CD14-positive monocyte (primary cell): Measurements from ENCODE around the gene SMYD3. TPM values are rescaled to one million over a fixed set of nuclear protein-coding genes. Genes with fewer than 3 reads are reported as not detected.
"Not testable (repeated sequence)": the region's sequence is repeated elsewhere in the genome, so short reads cannot be mapped to it uniquely, and the experiment has no call there.

Experiments
- DNase-seq, 3 donors: peaks; one replicate each; pipeline ENCODE4 v3.0.0-alpha.2; 2011 to 2022
- H2AFZ ChIP-seq: 2 replicates; pipeline ENCODE4 v1.6.0; 2012; ENCODE audit warnings: mild to moderate bottlenecking, low read depth, low read length, inconsistent platforms; ENCODE audit not compliant: insufficient read depth, poor library complexity, severe bottlenecking
- H3K27ac ChIP-seq, 2 donors: 1 replicate in 1 of 2; 2 replicates in 1 of 2; pipeline ENCODE4 v1.5.1; 2012 to 2013; ENCODE audit warnings: low read length in 2 of 2, control low read depth in 1 of 2, inconsistent platforms in 1 of 2, low read depth in 1 of 2, mild to moderate bottlenecking in 1 of 2
- H3K27me3 ChIP-seq, 2 donors: one replicate each; pipeline versions ENCODE4 v1.6.0 to v1.6.1; 2011 to 2013; ENCODE audit warnings: low read length in 2 of 2; ENCODE audit not compliant: control insufficient read depth in 2 of 2, insufficient read depth in 2 of 2
- H3K36me3 ChIP-seq, 2 donors: replicated peaks in 1 of 2; 1 replicate in 1 of 2; 2 replicates in 1 of 2; pipeline versions ENCODE4 v1.5.1 to v1.6.1; 2012 to 2013; ENCODE audit warnings: low read length in 2 of 2, control low read depth in 1 of 2, inconsistent platforms in 1 of 2, mild to moderate bottlenecking in 1 of 2; ENCODE audit not compliant: insufficient read depth in 2 of 2, control insufficient read depth in 1 of 2
- H3K4me1 ChIP-seq, 2 donors: 1 replicate in 1 of 2; 2 replicates in 1 of 2; pipeline versions ENCODE4 v1.5.1 to v1.6.1; 2012 to 2013; ENCODE audit warnings: low read length in 2 of 2, control low read depth in 1 of 2, inconsistent platforms in 1 of 2, mild to moderate bottlenecking in 1 of 2, moderate library complexity in 1 of 2; ENCODE audit not compliant: insufficient read depth in 2 of 2, control insufficient read depth in 1 of 2
- H3K4me2 ChIP-seq: replicated peaks from 2 replicates; pipeline ENCODE3; 2012; ENCODE audit warnings: low read length, moderate library complexity, mild to moderate bottlenecking; ENCODE audit not compliant: poor library complexity, severe bottlenecking; ENCODE audit errors: extremely low read depth
- H3K4me3 ChIP-seq, 3 experiments: fragments of 200-600 bp in 1 of 3; sonication (generic) in 1 of 3; replicated peaks in 1 of 3; 1 replicate in 2 of 3; 2 replicates in 1 of 3; pipeline ENCODE4 v1.5.1; 2011 to 2013; ENCODE audit warnings: low read length in 3 of 3, mild to moderate bottlenecking in 3 of 3, control low read depth in 2 of 3, low read depth in 2 of 3, inconsistent platforms in 1 of 3, moderate library complexity in 1 of 3
- H3K79me2 ChIP-seq: 2 replicates; pipeline ENCODE4 v1.6.0; 2012; ENCODE audit warnings: mild to moderate bottlenecking, control low read depth, inconsistent platforms, low read length, moderate library complexity; ENCODE audit not compliant: insufficient read depth
- H3K9ac ChIP-seq: 2 replicates; pipeline ENCODE4 v1.6.0; 2017; ENCODE audit warnings: low read length, mild to moderate bottlenecking; ENCODE audit not compliant: insufficient read depth, poor library complexity, severe bottlenecking
- H3K9me3 ChIP-seq, 2 donors: replicated peaks in 1 of 2; 1 replicate in 1 of 2; 2 replicates in 1 of 2; pipeline versions ENCODE4 v1.5.1 to v1.6.1; 2012 to 2013; ENCODE audit warnings: low read length in 2 of 2, control low read depth in 1 of 2; ENCODE audit not compliant: control insufficient read depth in 1 of 2, insufficient read depth in 1 of 2
- H4K20me1 ChIP-seq: 2 replicates; pipeline ENCODE4 v1.6.0; 2012; ENCODE audit warnings: mild to moderate bottlenecking, low read length, control low read depth, moderate library complexity; ENCODE audit not compliant: insufficient read depth
- H3K27ac Mint-ChIP-seq, 7 donors: one replicate each; pipeline ENCODE4 v1.8.0; 2020; ENCODE audit warnings: mild to moderate bottlenecking in 7 of 7, mixed read lengths in 7 of 7, moderate library complexity in 6 of 7, inconsistent platforms in 2 of 7
- H3K27me3 Mint-ChIP-seq, 3 donors: one replicate each; pipeline ENCODE4 v1.8.0; 2021 to 2022; ENCODE audit warnings: low read depth in 3 of 3, mild to moderate bottlenecking in 3 of 3, mixed read lengths in 3 of 3, moderate library complexity in 3 of 3, inconsistent platforms in 1 of 3
- H3K36me3 Mint-ChIP-seq, 2 donors: one replicate each; pipeline ENCODE4 v1.8.0; 2020; ENCODE audit warnings: mixed read lengths in 2 of 2, inconsistent platforms in 1 of 2, mild to moderate bottlenecking in 1 of 2
- H3K4me1 Mint-ChIP-seq: one replicate; pipeline ENCODE4 v1.8.0; 2020; ENCODE audit warnings: mild to moderate bottlenecking, mixed read lengths
- H3K4me3 Mint-ChIP-seq, 2 donors: one replicate each; pipeline ENCODE4 v1.8.0; 2020; ENCODE audit warnings: mild to moderate bottlenecking in 2 of 2, mixed read lengths in 2 of 2, moderate library complexity in 1 of 2
- H3K9me3 Mint-ChIP-seq, 7 donors: one replicate each; pipeline ENCODE4 v1.8.0; 2020 to 2022; ENCODE audit warnings: mixed read lengths in 7 of 7, mild to moderate bottlenecking in 6 of 7, moderate library complexity in 6 of 7, inconsistent platforms in 2 of 7
- CTCF ChIP-seq: fragments of 200-600 bp; IDR thresholded peaks from one replicate; pipeline ENCODE4 v1.8.0; 2022; ENCODE audit warnings: antibody characterized with exemption, mild to moderate bottlenecking
- WGBS: methylation state at CpG from one replicate; pipeline ENCODE4 v1.1.5; 2013; ENCODE audit warnings: missing lambda C conversion rate; ENCODE audit not compliant: insufficient coverage; 5-methylcytosine and 5-hydroxymethylcytosine counted together
- intact Hi-C, 2 donors: fragments of 100-400 bp; cut with micrococcal nuclease; formaldehyde crosslinking; loops; one replicate each; pipeline versions ENCODE4 v1.15.0 to v1.15.1; 2023
- polyA plus RNA-seq, 3 donors: library from polyadenylated mRNA; depleted of rRNA in 1 of 3; unstranded in 2 of 3; stranded (reverse) in 1 of 3; fragments of 300-500 nt in 2 of 3; fragments of >200 nt in 1 of 3; fragmentation: Illumina TruSeq in 2 of 3; gene quantifications; 1 replicate in 2 of 3; 2 replicates in 1 of 3; pipeline ENCODE4 v1.2.3, GENCODE V29; 2012 to 2021

Gene SMYD3
- polyA plus RNA-seq, 3 donors: 2.7 to 8.4 (median 4.0) TPM

GRCh38 chr1:246032031-246032551 lies 475.0 kb downstream of the SMYD3 start:
- Histone ChIP-seq H3K27ac (no peak overlapping the region), H4K20me1 (no peaks in the 10 kb centered on the region), H3K9me3 (no peaks in the 10 kb centered on the region), H2AFZ (no peak overlapping the region), H3K4me2 (no peak overlapping the region), H3K36me3 (no peaks in the 10 kb centered on the region), H3K4me1 (no peaks in the 10 kb centered on the region), H3K79me2 (no peaks in the 10 kb centered on the region), H3K9ac (no peak overlapping the region), H3K4me3 (no peak overlapping the region), H3K27me3 (no peaks in the 10 kb centered on the region)
- Mint-ChIP-seq H3K4me1 (no peaks in the 10 kb centered on the region), H3K27me3 (no peaks in the 10 kb centered on the region), H3K4me3 (no peak overlapping the region), H3K27ac (no peak overlapping the region), H3K9me3 (peaks cover 0 to 3% (median 0%) of the 10 kb centered on the region in 7 donors), H3K36me3 (no peaks in the 10 kb centered on the region)
- intact Hi-C loops: no loop called here
- 94% methylated on average over 3 of the region's 3 CpGs for WGBS
- TF ChIP-seq CTCF: no peak
- no peak for DNase-seq

GRCh38 chr1:246029616-246030015 lies 477.5 kb downstream of the SMYD3 start:
- H3K9me3 ChIP-seq: no peaks in the 10 kb centered on the region
- Mint-ChIP-seq H3K4me3 (no peak overlapping the region), H3K36me3 (no peaks in the 10 kb centered on the region), H3K4me1 (no peaks in the 10 kb centered on the region), H3K27me3 (no peaks in the 10 kb centered on the region), H3K9me3 (peaks cover 0 to 3% (median 0%) of the 10 kb centered on the region in 7 donors), H3K27ac (no peak overlapping the region)
- H3K36me3 ChIP-seq: no peaks in the 10 kb centered on the region
- H3K4me3 ChIP-seq: no peak overlapping the region
- H3K27ac ChIP-seq: no peak overlapping the region
- no peaks in the 10 kb centered on the region for H3K27me3 ChIP-seq
- H3K4me2 ChIP-seq: no peak overlapping the region
- TF ChIP-seq CTCF: no peak
- H2AFZ ChIP-seq: no peak overlapping the region
- no peak overlapping the region for H3K9ac ChIP-seq
- H3K79me2 ChIP-seq: no peaks in the 10 kb centered on the region
- no peak for DNase-seq
- no peaks in the 10 kb centered on the region for H4K20me1 ChIP-seq
- no CpG with 5 or more reads among the region's 1 CpG for WGBS
- intact Hi-C loops: no loop called here
- no peaks in the 10 kb centered on the region for H3K4me1 ChIP-seq

GRCh38 chr1:246024118-246024517 lies 483.0 kb downstream of the SMYD3 start:
- H3K9ac ChIP-seq, H3K4me3 ChIP-seq, H3K36me3 Mint-ChIP-seq, H3K9me3 ChIP-seq, H3K27me3 Mint-ChIP-seq, H4K20me1 ChIP-seq, H3K4me2 ChIP-seq, H3K36me3 ChIP-seq, H3K27me3 ChIP-seq, H3K27ac ChIP-seq, H2AFZ ChIP-seq, DNase-seq, H3K9me3 Mint-ChIP-seq, H3K4me3 Mint-ChIP-seq, H3K79me2 ChIP-seq, intact Hi-C loops: not testable (repeated sequence)
- no CpG with 5 or more reads among the region's 1 CpG for WGBS
- H3K27ac Mint-ChIP-seq: peak overlapping the region in 2 of 7 donors; percentile 46 to 50
- H3K4me1 ChIP-seq: peaks cover 19 to 29% of the 10 kb centered on the region in 2 donors
- H3K4me1 Mint-ChIP-seq: peaks cover 35% of the 10 kb centered on the region
